Stimulated activated CD4-positive, alpha-beta T cell treated with anti-CD3 and anti-CD28 coated beads, Interleukin-2, amount 100 ng/mL, for 24 hours (primary cell): ENCODE data around the gene CD300LB.
A peak's percentile ranks its signal among the peaks of the same experiment; 100 is the strongest.
"Not testable (repeated sequence)": the region's sequence is repeated elsewhere in the genome, so short reads cannot be mapped to it uniquely, and the experiment has no call there.

Experiments used
- DNase-seq, 2 donors: peaks; one replicate each; pipeline ENCODE4 v3.0.0-alpha.2; 2020

CD300LB gene

GRCh38 chr17:74524653-74525464 lies 6.4 kb downstream of the CD300LB start:
- DNase-seq = peak in 1 of 2 donors; percentile 8

DNA sequence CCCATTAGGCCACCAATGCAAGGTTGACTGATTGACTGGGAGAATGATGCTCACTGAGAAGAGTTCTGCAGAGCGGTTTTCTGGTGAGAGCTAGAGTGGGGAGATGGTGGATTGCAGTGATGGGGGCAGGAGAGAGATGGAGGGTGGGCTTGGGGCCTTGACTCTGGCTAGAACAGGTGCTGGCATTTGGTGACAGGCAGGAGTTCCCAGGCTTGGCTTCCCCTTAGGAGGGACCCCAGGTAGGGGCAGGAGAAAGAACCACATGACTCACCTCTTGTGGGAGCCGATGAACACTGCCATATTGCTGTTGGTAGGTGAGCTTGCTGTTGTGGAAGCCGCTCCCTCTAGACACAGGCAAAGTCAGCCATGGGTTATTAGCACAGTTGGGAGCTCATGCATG lies 8.0 kb downstream of the CD300LB start:
- DNase-seq = no peak

DNA sequence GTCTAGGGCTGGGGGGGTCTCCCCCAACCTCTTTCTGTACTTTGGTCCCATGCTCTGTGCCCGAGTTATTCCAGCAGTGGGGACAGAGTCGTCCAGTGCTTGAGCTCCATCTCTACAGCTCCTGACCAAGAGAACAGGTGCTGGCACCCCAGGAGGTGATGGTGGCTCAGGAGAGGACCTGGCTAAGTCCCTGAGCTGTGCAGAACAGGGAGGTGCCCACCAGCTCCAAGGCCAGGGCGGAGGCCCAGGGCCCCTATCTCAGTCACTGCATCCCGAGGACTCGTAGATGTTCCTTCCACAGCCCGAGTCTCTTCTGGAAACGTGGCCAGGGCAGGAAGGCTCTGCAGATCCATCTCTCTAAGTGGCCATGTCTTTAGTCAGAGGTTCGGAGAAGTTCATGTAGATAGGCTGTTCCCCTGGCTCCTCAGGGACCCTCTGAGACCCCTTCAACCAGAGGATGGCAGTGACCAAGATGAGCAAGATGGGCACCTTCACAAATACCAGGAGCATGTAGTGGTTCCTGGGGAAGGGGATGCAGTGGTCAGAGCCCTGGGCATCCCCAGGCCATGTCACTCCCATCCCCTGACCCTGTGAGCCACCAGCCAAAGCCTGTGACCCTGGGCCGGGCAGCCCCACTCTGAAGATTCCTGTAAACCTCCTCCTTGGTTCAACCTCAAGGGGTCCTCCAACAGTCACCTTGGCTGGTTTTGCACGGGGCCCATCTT lies 8.7 kb downstream of the CD300LB start:
- DNase-seq = no peak

DNA sequence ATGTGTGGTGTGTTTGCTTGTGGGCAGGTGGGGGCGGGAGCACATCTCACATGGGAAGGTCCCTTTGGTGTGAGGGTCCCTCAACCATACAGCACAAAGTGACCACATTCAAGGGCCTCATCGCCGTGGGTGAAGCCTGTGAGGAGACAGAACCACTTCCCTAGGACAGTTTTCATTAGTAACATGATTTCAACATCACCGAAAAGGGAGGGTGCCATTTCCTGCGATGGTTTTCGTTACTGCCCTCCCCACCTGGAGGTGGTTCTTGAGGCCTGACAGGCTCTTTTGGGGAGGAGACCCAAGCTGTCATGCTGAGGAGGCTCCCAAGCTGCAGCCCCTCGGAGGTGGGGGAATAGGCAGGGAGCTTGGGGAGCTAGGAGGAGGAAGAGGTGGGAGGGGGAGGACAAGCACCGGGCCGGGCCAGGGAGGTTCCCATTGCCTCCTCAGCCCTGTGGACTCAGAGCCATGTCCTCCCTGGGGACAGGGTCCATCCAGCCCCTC lies 9.5 kb downstream of the CD300LB start:
- no peak for DNase-seq

DNA sequence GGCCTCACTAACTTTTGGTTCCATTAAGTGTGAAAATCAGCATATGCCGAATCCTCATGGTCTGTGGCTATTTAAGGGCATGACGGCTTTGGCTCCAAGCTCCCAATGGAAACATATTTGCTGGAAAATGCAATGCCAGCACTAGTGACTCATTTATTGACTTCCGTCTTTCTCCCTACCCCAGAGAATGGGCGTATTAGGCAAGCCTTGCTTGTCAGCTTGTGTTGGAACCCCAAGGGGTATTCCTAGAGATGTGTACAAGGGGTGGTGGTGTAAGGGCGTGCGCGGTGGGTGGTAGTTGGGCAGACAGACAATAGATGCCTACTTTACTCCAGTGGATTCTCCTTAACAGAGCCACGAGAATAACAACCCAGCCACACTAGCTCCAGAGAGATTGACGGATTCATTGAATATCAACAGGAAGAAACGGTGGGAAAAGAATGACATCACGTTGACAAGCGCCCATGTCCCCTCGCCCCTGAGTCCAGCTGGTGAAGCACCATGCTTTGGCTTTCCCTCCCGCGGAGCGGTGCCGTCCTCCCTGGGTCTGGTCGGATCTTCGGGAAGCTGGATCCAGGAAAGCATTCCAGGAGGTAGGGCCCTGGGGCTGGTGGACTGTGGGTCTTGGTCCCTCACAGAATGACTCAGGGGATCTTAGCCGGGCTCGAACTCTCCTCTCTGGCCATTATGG lies 10.3 kb downstream of the CD300LB start:
- DNase-seq = no peak

GRCh38 chr17:74520016-74520434 lies 11.2 kb downstream of the CD300LB start:
- no peak for DNase-seq

GRCh38 chr17:74518413-74518981 lies 12.8 kb downstream of the CD300LB start:
- DNase-seq = not testable (repeated sequence)

GRCh38 chr17:74516561-74517328 lies 14.5 kb downstream of the CD300LB start:
- DNase-seq = no peak

GRCh38 chr17:74515941-74516340 lies 15.3 kb downstream of the CD300LB start:
- DNase-seq = no peak

- peak; percentile 24 to 27 for DNase-seq
Observed at GRCh38 chr17:74514632-74515334, 16.5 kb downstream of the CD300LB start.

GRCh38 chr17:74513987-74514631 lies 17.2 kb downstream of the CD300LB start:
- peak; percentile 35 to 36 for DNase-seq

DNA sequence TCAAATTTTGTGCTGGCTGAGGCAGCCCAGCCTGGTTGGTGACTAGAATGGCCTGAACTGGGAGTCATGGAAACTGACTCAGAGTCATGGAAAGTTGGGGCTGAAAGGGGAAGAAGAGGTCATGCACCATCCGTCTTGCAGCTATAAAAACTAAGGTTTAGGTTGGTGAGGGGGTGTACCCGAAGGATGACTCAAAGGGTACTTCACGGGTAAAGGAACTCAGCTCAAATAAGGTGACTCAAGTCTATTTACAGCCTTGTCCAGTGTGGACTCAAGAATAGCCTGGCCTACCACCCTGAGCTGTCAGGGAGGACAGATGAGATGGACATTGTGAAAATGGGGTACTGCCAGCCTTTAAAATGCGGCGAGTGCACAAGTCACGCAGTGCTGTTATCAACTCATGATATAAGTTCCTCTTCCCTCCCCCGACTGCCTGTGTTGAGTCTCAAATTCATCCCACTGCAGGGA lies 18.6 kb downstream of the CD300LB start:
- DNase-seq = peak in 1 of 2 donors; percentile 47

DNA sequence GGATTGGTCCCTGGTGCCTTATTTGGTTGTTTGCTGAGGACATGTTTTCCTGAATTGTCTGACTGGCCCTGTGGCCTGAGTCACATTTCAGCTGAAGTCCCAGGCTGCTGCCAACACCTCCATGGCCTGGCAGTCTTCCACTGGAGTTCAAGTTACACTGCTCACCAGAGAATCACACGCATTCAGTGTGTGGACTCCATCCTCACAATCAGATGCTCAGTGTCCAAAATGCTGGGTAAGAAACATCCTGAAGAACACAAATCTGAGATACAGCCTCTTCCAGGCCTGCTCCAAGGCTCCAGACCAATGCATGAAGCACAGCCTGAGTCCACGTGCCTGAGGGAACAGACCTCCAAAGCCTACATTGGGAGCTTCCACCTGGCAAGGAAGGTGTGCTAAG lies 19.2 kb downstream of the CD300LB start:
- DNase-seq = no peak

GRCh38 chr17:74508156-74508555 lies 23.1 kb downstream of the CD300LB start:
- no peak for DNase-seq

DNA sequence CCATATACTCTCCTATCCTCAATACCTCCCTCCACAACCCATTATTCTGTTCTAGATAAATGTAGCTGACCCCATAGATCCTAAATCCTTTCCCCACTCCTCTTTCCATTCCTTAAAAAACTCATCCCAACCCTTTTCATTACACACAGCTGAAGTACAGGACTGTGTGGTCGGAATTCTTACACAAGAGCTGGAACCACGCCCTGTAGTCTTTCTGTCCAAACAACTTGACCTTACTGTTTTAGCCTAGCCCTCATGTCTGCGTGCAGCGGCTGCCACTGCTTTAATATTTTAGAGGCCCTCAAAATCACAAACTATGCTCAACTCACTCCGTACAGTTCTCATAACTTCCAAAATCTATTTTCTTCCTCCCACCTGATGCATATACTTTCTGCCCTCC lies 27.3 kb downstream of the CD300LB start:
- not testable (repeated sequence) for DNase-seq

GRCh38 chr17:74502861-74503260 lies 28.4 kb downstream of the CD300LB start:
- no peak for DNase-seq

DNA sequence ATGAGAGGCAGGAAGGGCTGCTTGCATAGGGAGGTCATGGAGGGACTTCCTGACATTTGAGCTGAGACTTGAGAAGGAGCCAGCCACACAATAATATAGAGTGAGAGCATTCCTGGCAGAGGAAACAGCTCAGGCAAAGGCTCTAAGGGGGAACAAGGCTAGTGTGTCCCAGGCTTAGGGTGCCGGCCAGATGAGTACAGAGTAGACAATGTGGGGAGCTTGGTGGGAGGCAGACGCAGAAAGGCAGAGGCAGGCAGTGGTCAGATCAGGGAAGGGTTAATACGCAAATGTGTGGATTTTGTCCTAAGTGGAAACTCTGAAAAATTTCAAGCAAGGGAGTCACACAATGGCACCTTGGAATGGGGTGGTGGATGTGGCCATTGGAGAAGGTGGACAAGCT lies 31.3 kb downstream of the CD300LB start:
- DNase-seq = no peak

GRCh38 chr17:74497471-74497870 lies 33.8 kb downstream of the CD300LB start:
- DNase-seq = no peak

GRCh38 chr17:74493331-74493833 lies 37.9 kb downstream of the CD300LB start:
- peak; percentile 72 to 74 for DNase-seq

GRCh38 chr17:74491626-74492025 lies 39.6 kb downstream of the CD300LB start:
- no peak for DNase-seq

DNA sequence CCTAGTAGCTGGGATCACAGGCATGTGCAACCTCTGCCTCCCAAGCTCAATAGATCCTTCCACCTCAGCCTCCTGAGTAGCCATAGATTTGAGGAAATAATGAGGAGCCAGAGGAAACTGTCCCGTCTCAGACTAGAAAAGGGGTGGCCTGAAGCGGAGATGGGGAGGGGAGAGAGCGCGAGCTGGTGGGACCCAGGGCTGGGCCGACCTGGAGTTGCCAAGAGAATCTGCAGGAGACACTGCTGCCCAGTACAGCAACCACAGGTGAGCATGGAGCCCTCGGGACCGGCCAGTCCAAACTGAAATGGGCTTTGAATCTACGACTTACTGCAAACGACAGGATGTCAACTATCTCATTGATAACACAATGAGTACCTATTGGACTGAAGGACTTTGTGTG lies 40.6 kb downstream of the CD300LB start:
- DNase-seq = no peak
